Adrenal gland (tissue), 12 donors: Measurements from ENCODE around the gene TRIM14. TPM values are rescaled to one million over a fixed set of nuclear protein-coding genes. Genes with fewer than 3 reads are reported as not detected.
A peak's percentile ranks its signal among the peaks of the same experiment; 100 is the strongest.

Experiments used
- DNase-seq, 7 donors: peaks; one replicate each; pipeline ENCODE4 v3.0.0-alpha.2; 2019 to 2020
- H3K27ac ChIP-seq, 5 donors: fragments of 200-600 bp; sonication (generic) in 4 of 5; 1 replicate in 3 of 5; 2 replicates in 2 of 5; pipeline versions ENCODE4 v1.5.1 to v1.8.0; 2016 to 2020; ENCODE audit warnings: mild to moderate bottlenecking in 1 of 5
- H3K27me3 ChIP-seq: fragments of 200-600 bp; 2 replicates; pipeline ENCODE4 v1.8.0; 2021
- H3K36me3 ChIP-seq, 2 donors: fragments of 200-600 bp; replicated peaks in 1 of 2; 1 replicate in 1 of 2; 2 replicates in 1 of 2; pipeline versions ENCODE4 v1.5.1 to v1.8.0; 2018 to 2022
- H3K4me1 ChIP-seq, 2 donors: fragments of 200-600 bp; replicated peaks in 1 of 2; 1 replicate in 1 of 2; 2 replicates in 1 of 2; pipeline versions ENCODE4 v1.5.1 to v1.8.0; 2018 to 2021
- H3K4me3 ChIP-seq, 4 donors: fragments of 200-600 bp; sonication (generic) in 3 of 4; one replicate each; pipeline ENCODE4 v1.5.1; 2016 to 2018
- H3K9me3 ChIP-seq, 3 donors: fragments of 200-600 bp; sonication (generic) in 1 of 3; replicated peaks in 1 of 3; 1 replicate in 2 of 3; 2 replicates in 1 of 3; pipeline versions ENCODE4 v1.5.1 to v1.8.0; 2016 to 2021
- CTCF ChIP-seq, 6 experiments: fragments of 450-650 bp in 4 of 6; fragments of 200-600 bp in 2 of 6; sonication (generic) in 1 of 6; IDR thresholded peaks; 1 replicate in 5 of 6; 2 replicates in 1 of 6; pipeline versions ENCODE4 v1.5.1 to v1.8.0; 2016 to 2021; ENCODE audit warnings: antibody characterized with exemption in 6 of 6, mild to moderate bottlenecking in 2 of 6, moderate library complexity in 1 of 6
- POLR2A ChIP-seq, 2 donors: fragments of 450-650 bp; IDR thresholded peaks; one replicate each; pipeline ENCODE4 v1.6.1; 2017; ENCODE audit warnings: antibody characterized with exemption in 2 of 2, mild to moderate bottlenecking in 2 of 2, moderate library complexity in 1 of 2
- whole genome bisulfite sequencing, 4 donors: extraction: QIAGEN DNeasy Blood & Tissue Kit in 2 of 4; methylation state at CpG; one replicate each; pipeline versions ENCODE4 v1.1.5 to v1.1.7; 2013 to 2017; 5-methylcytosine and 5-hydroxymethylcytosine counted together
- intact Hi-C, 2 donors: fragments of 100-400 bp; cut with DNase I; formaldehyde crosslinking; loops; one replicate each; pipeline versions ENCODE4 v1.14.1 to v1.15.0; 2022 to 2023
- polyA plus RNA-seq, 3 donors: library from polyadenylated mRNA; stranded (reverse); fragments of 200-250 nt in 2 of 3; fragments of 350-450 nt in 1 of 3; fragmentation: Illumina TruSeq in 1 of 3; extraction: RNeasy Lipid Tissue Mini Kit (QIAGEN cat#74804) in 1 of 3; gene quantifications; one replicate each; pipeline ENCODE4 v1.2.3, GENCODE V29; 2013 to 2014
- total RNA-seq, 9 donors: library from RNA; depleted of rRNA in 4 of 9; stranded (reverse); fragments of >200 nt in 4 of 9; fragments of 120-200 nt in 1 of 9; fragmentation: NEBNext Ultra II Directional in 1 of 9; extraction: Animal tissue kit (Norgen Biotek cat#: 25700) in 1 of 9; gene quantifications; one replicate each; pipeline versions ENCODE4 v1.1.0 to v1.2.4, GENCODE V29; 2013 to 2023
- donor health status: healthy with polysubstance abuse.
- donor health status: Bipolar disorder and iron deficiency.
- donor health status: DM: yes; HTN: yes; CAD: no.
- donor health status: DM: no; HTN: no; CAD: no.
- donor health status: DM: no; HTN: no; CAD: no.
- donor health status: DM: yes; HTN: yes; CAD: no.

Gene TRIM14
- total and polyA plus RNA-seq, 12 donors = 0.72 to 24.8 (median 13.9) TPM

GRCh38 chr9:98038958-98039357, 80.1 kb downstream of the TRIM14 start:
- TF ChIP-seq CTCF (IDR thresholded peaks at IDR 0.05) = no peak
- no peak for TF ChIP-seq POLR2A (IDR thresholded peaks at IDR 0.05)
- Histone ChIP-seq H3K27me3 (no peaks in the 10 kb centered on the region), H3K9me3 (no peaks in the 10 kb centered on the region), H3K4me3 (no peak overlapping the region), H3K27ac (no peak overlapping the region), H3K4me1 (no peaks in the 10 kb centered on the region), H3K36me3 (no peaks in the 10 kb centered on the region)
- intact Hi-C loops = loop anchor here (10.0 kb wide), 3 partner anchors 54 to 324 kb away; partner anchors contain the start of genes ANP32B (in 1 of the 2) and TRMO (in 1 of the 2)
- 75 to 91% (median 82%) methylated on average over 8 of the region's 8 CpGs for WGBS, 4 donors
- DNase-seq = no peak

DNA sequence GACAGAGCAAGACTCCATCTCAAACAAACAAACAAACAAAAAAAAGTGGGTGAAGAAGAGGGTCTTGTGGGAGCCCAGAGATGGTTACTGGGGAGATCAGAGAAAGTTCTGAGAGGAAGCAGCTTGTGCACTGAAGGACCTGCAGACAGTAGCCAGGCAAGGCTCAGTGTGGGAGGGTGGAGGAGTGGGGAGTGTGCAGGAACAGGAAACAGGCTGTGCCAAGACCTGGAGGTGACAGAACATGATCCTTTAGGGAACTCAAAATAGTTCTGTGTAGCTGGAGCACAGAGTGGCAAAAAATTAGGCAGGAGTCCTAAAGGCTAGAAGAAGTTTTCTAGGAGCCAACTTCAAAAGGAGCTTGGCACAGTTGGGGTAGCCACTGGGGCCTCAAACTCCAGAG, 81.7 kb downstream of the TRIM14 start:
- Histone ChIP-seq H3K27ac (no peak overlapping the region), H3K27me3 (no peaks in the 10 kb centered on the region)
- intact Hi-C loops = loop anchor here (10.0 kb wide), 3 partner anchors 53 to 323 kb away; partner anchors contain the start of genes ANP32B (in 1 of the 2) and TRMO (in 1 of the 2)

DNA sequence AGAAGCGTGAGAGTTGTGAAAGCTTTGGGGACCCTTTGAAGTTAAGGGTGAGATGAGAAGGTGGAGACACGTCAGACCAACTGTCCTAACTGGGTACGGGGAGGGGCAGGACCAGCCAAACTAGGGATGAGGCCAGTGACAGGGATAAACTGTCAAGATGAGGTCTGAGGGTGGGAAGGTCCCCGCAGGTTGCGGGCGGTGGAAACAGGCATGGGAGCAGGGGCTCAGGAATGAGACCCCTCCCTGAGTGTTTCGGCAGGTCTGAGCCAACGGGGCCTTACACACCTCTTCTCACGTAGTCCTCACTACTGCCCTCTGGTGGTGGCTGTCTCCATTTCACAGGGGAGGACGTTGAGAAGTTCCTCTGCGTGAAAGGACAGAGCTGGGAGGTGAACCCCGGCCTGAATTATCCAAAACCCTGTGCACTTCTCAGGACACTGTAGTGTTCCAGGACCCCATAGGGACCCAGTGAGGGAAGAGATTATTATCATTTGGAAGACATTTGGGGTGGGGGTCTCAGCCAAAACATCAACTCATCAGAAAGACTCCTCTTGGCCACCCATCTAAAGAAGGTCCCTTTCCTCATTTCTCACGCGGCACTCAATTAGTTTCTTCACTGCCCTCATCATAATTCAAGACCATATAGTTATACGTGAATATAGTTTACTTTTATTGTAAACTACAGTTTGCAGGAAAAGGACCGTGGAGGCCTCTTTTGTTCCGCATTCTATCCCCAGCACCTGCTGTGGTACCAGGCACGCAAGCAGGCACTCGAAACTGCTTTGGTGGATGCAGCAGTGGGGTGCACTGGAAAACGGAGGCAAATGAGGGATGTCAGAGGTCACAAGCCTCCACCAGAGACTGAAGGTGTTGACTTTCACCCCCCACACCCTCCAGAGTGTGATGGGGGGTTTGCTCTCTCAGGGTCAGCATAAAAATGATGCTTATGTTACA, 84.2 kb downstream of the TRIM14 start:
- Histone ChIP-seq H3K36me3 (no peaks in the 10 kb centered on the region), H3K4me3 (no peak overlapping the region), H3K27me3 (no peaks in the 10 kb centered on the region), H3K4me1 (no peaks in the 10 kb centered on the region), H3K9me3 (no peaks in the 10 kb centered on the region), H3K27ac (no peak overlapping the region)
- TF ChIP-seq POLR2A (IDR thresholded peaks at IDR 0.05) (no peak), CTCF (IDR thresholded peaks at IDR 0.05) (peak; percentile 76 to 84 (median 79))
- WGBS, 4 donors = 35 to 46% (median 40%) methylated on average over 15 to 20 of the region's 20 CpGs
- peak; percentile 80 to 94 (median 88) for DNase-seq
- intact Hi-C loops = loop anchor here (2.0 to 10.0 kb wide), 4 partner anchors 50 to 320 kb away; partner anchors contain the start of genes ANP32B (in 1 of the 2) and TRMO (in 1 of the 2)

More for the DNA sequence above, 81.7 kb downstream of the TRIM14 start:
- TF ChIP-seq CTCF (IDR thresholded peaks at IDR 0.05) (no peak), POLR2A (IDR thresholded peaks at IDR 0.05) (no peak)
- peak in 5 of 7 donors; percentile 31 to 69 (median 36) for DNase-seq
- Histone ChIP-seq H3K4me3 (no peak overlapping the region), H3K36me3 (no peaks in the 10 kb centered on the region), H3K9me3 (no peaks in the 10 kb centered on the region), H3K4me1 (no peaks in the 10 kb centered on the region)

DNA sequence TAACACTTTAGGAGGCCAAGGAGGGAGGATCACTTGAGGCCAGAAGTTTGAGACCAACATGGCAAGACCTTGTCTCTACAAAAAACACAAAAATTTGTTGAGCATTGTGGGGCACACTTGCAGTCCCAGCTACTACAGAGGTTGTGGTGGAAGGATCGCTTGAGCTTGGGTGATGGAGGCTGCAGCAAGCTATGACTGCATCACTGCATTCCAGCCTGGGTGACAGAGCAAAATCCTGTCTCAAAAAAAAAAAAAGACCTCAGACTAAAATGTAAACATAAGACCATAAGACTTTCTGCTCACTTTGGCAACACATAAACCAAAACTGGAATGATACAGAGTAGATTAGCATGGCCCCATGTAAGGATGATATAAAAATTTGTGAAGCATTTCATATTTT, 87.1 kb downstream of the TRIM14 start:
- Histone ChIP-seq H3K27ac (no peak overlapping the region), H3K4me1 (no peaks in the 10 kb centered on the region), H3K4me3 (no peak overlapping the region), H3K27me3 (no peaks in the 10 kb centered on the region), H3K36me3 (no peaks in the 10 kb centered on the region), H3K9me3 (no peaks in the 10 kb centered on the region)
- DNase-seq = no peak
- 92 to 100% (median 96%) methylated on average over 1 of the region's 1 CpG for WGBS, 4 donors
- TF ChIP-seq CTCF (IDR thresholded peaks at IDR 0.05) (no peak), POLR2A (IDR thresholded peaks at IDR 0.05) (no peak)
- intact Hi-C loops = loop anchor here (10.0 kb wide), 3 partner anchors 47 to 317 kb away; partner anchors contain the start of genes ANP32B (in 1 of the 2) and TRMO (in 1 of the 2)
